SK-N-SH (cell line): ENCODE measurements around the gene PEX14. TPM values are rescaled to one million over a fixed set of nuclear protein-coding genes. Genes with fewer than 3 reads are reported as not detected.

Experiments
- CTCF ChIA-PET: fragments of 300-600, 350-600 bp; formaldehyde crosslinking; extraction: SDS; loops from one replicate; lab custom pipeline; 2021; lab: Yijun Ruan, JAX
- POLR2A ChIA-PET: fragments of 350-600 bp; sonication (Branson Sonifier 250); formaldehyde crosslinking; extraction: SDS; loops from one replicate; lab custom pipeline; 2020; ENCODE audit warnings: antibody characterized with exemption, inconsistent platforms; lab: Yijun Ruan, JAX
- DNase-seq: peaks from one replicate; pipeline ENCODE4 v3.0.0; 2012
- H2AFZ ChIP-seq: fragments of 200-600 bp; sonication (generic); 2 replicates; pipeline ENCODE4 v1.8.1; 2016; ENCODE audit warnings: antibody characterized with exemption, mild to moderate bottlenecking, low read depth
- H3F3A ChIP-seq: fragments of 200-600 bp; sonication (generic); replicated peaks from 2 replicates; pipeline ENCODE3; 2016; ENCODE audit warnings: antibody characterized with exemption, mild to moderate bottlenecking; ENCODE audit not compliant: insufficient read depth
- H3K27ac ChIP-seq, 2 experiments: fragments of 200-500 bp in 1 of 2; fragments of 200-600 bp in 1 of 2; sonication (Bioruptor generic) in 1 of 2; sonication (generic), shearing (Covaris generic) in 1 of 2; 2 replicates each; pipeline versions ENCODE4 v1.5.1 to v1.6.1; 2014 to 2016; ENCODE audit warnings: low read depth in 2 of 2, inconsistent platforms in 1 of 2, low read length in 1 of 2, mild to moderate bottlenecking in 1 of 2, mixed read lengths in 1 of 2
- H3K27me3 ChIP-seq: fragments of 200-600 bp; sonication (generic), shearing (Covaris generic); 2 replicates; pipeline ENCODE4 v1.6.1; 2016; ENCODE audit warnings: mixed run types; ENCODE audit not compliant: insufficient read depth
- H3K36me3 ChIP-seq, 2 experiments: fragments of 200-500 bp in 1 of 2; fragments of 200-600 bp in 1 of 2; sonication (Bioruptor generic) in 1 of 2; sonication (generic) in 1 of 2; replicated peaks in 1 of 2; 2 replicates each; pipeline versions ENCODE3 to v1.5.1; 2014 to 2016; ENCODE audit warnings: low read length in 1 of 2, mild to moderate bottlenecking in 1 of 2; ENCODE audit not compliant: insufficient read depth in 2 of 2, control insufficient read depth in 1 of 2
- H3K4me1 ChIP-seq, 2 experiments: fragments of 200-500 bp in 1 of 2; fragments of 200-600 bp in 1 of 2; sonication (Bioruptor generic) in 1 of 2; sonication (generic), shearing (Covaris generic) in 1 of 2; 2 replicates each; pipeline versions ENCODE4 v1.5.1 to v1.6.1; 2014 to 2016; ENCODE audit warnings: low read depth in 1 of 2, low read length in 1 of 2, mixed run types in 1 of 2; ENCODE audit not compliant: insufficient read depth in 2 of 2, control insufficient read depth in 1 of 2
- H3K4me2 ChIP-seq: fragments of 200-600 bp; sonication (generic), shearing (Covaris generic); 2 replicates; pipeline ENCODE4 v1.6.1; 2017; ENCODE audit warnings: mixed run types
- H3K4me3 ChIP-seq, 2 experiments: fragments of 200-500 bp in 1 of 2; fragments of 200-600 bp in 1 of 2; sonication (Bioruptor generic) in 1 of 2; sonication (generic), shearing (Covaris generic) in 1 of 2; 2 replicates each; pipeline versions ENCODE4 v1.5.1 to v1.8.1; 2014 to 2016; ENCODE audit warnings: low read depth in 2 of 2, inconsistent platforms in 1 of 2, low read length in 1 of 2, mild to moderate bottlenecking in 1 of 2, mixed read lengths in 1 of 2, moderate library complexity in 1 of 2
- H3K79me2 ChIP-seq: fragments of 200-600 bp; sonication (generic); 2 replicates; pipeline ENCODE4 v1.8.1; 2017; ENCODE audit warnings: mild to moderate bottlenecking; ENCODE audit not compliant: insufficient read depth
- H3K9ac ChIP-seq: fragments of 200-600 bp; sonication (generic); 2 replicates; pipeline ENCODE4 v1.6.1; 2017; ENCODE audit warnings: mixed run types
- H3K9me2 ChIP-seq: fragments of 200-600 bp; sonication (generic); 2 replicates; pipeline ENCODE4 v1.6.1; 2017; ENCODE audit warnings: mixed run types
- H3K9me3 ChIP-seq: fragments of 200-600 bp; sonication (generic); 2 replicates; pipeline ENCODE4 v1.6.1; 2017; ENCODE audit warnings: mixed run types, mild to moderate bottlenecking, moderate library complexity
- H4K20me1 ChIP-seq: fragments of 200-600 bp; sonication (generic); 2 replicates; pipeline ENCODE4 v1.6.1; 2017; ENCODE audit warnings: mild to moderate bottlenecking, mixed run types; ENCODE audit not compliant: insufficient read depth
- EZH2phosphoT487 ChIP-seq: fragments of 200-600 bp; sonication (generic); IDR thresholded peaks from 2 replicates; pipeline ENCODE4 v1.6.1; 2017; ENCODE audit warnings: low read depth, mixed run types, mild to moderate bottlenecking, antibody characterized with exemption, moderate library complexity, borderline replicate concordance
- FOXJ3 ChIP-seq: sonication (generic); formaldehyde crosslinking; IDR thresholded peaks from 2 replicates; pipeline ENCODE4 v1.5.1; 2020; ENCODE audit warnings: mild to moderate bottlenecking, missing genetic modification reagents
- FOXM1 ChIP-seq: IDR thresholded peaks from 2 replicates; pipeline ENCODE4 v1.4.0; 2012; ENCODE audit warnings: low read depth, mild to moderate bottlenecking
- GATA2 ChIP-seq: sonication (generic); formaldehyde crosslinking; IDR thresholded peaks from 2 replicates; pipeline ENCODE4 v1.5.0; 2020; ENCODE audit warnings: mild to moderate bottlenecking, missing genetic modification reagents
- IRF3 ChIP-seq: fragments of 150-350 bp; IDR thresholded peaks from 2 replicates; pipeline ENCODE4 v1.6.1; 2016; ENCODE audit warnings: mild to moderate bottlenecking, low read depth, low read length
- MEF2A ChIP-seq: IDR thresholded peaks from 2 replicates; pipeline ENCODE4 v1.4.0; 2012; ENCODE audit warnings: low read depth, borderline replicate concordance
- MXI1 ChIP-seq: IDR thresholded peaks from 2 replicates; pipeline ENCODE4 v1.6.1; 2012; ENCODE audit warnings: mild to moderate bottlenecking, low read depth, low read length, improper control_type of control experiment
- NRF1 ChIP-seq: IDR thresholded peaks from 2 replicates; pipeline ENCODE4 v1.6.1; 2012; ENCODE audit warnings: low read depth, mild to moderate bottlenecking, low read length
- PBX3 ChIP-seq: IDR thresholded peaks from 2 replicates; pipeline ENCODE4; 2012
- POLR2AphosphoS5 ChIP-seq: IDR thresholded peaks from 2 replicates; pipeline ENCODE4 v1.6.1; 2012; ENCODE audit warnings: low read depth, low read length
- RAD21 ChIP-seq: IDR thresholded peaks from 2 replicates; pipeline ENCODE4 v1.6.1; 2012; ENCODE audit warnings: mild to moderate bottlenecking, low read length
- RFX5 ChIP-seq: IDR thresholded peaks from 2 replicates; pipeline ENCODE4 v1.6.1; 2012; ENCODE audit warnings: mild to moderate bottlenecking, improper control_type of control experiment, low read length
- RXRA ChIP-seq: IDR thresholded peaks from 2 replicates; pipeline ENCODE4 v1.4.0; 2012; ENCODE audit warnings: low read depth, mild to moderate bottlenecking, borderline replicate concordance
- SIN3A ChIP-seq: IDR thresholded peaks from 2 replicates; pipeline ENCODE4 v1.6.1; 2012; ENCODE audit warnings: low read depth, mild to moderate bottlenecking, low read length, moderate library complexity, borderline replicate concordance
- TEAD4 ChIP-seq: IDR thresholded peaks from 2 replicates; pipeline ENCODE4 v1.4.0; 2012; ENCODE audit warnings: mild to moderate bottlenecking, borderline replicate concordance; ENCODE audit not compliant: insufficient read depth
- USF1 ChIP-seq: IDR thresholded peaks from 2 replicates; pipeline ENCODE4 v1.4.0; 2012; ENCODE audit warnings: low read depth, borderline replicate concordance
- WGBS: methylation state at CpG from one replicate; pipeline ENCODE4 v1.1.6; 2017; ENCODE audit warnings: low lambda C conversion rate; 5-methylcytosine and 5-hydroxymethylcytosine counted together
- polyA plus RNA-seq, 3 experiments: library from polyadenylated mRNA; depleted of rRNA; stranded (reverse); fragments of >200 nt; gene quantifications; 2 replicates each; pipeline ENCODE4 v1.2.3, GENCODE V29; 2012

PEX14 gene
- polyA plus RNA-seq, 1 of the 3 experiments (the other 2 are of a cell fraction): 36.2 TPM

GRCh38 chr1:10557714-10558113 is 83.0 kb downstream of the PEX14 start:
- POLR2A ChIA-PET: no interaction called here
- Histone ChIP-seq H3K9me3 (no peaks in the 10 kb centered on the region; the same call in 1 of the 2 replicates), H4K20me1 (no peaks in the 10 kb centered on the region)
- DNase-seq: no peak
- TF ChIP-seq FOXJ3 (CRISPR knock-in tag) (no peak), RAD21 (no peak)
- TF ChIP-seq, all 33 proteins: peak for 0
- Histone ChIP-seq H3K9me2 (no peaks in the 10 kb centered on the region), H3K36me3 (no peaks in the 10 kb centered on the region), H3K27ac (no peak overlapping the region), H3K4me3 (no peak overlapping the region), H3K79me2 (peaks cover 2% of the 10 kb centered on the region; the same call in 1 of the 2 replicates), H3F3A (peaks cover 10% of the 10 kb centered on the region), H3K9ac (no peak overlapping the region), H3K27me3 (no peaks in the 10 kb centered on the region), H2AFZ (no peak overlapping the region), H3K4me1 (peaks cover 0 to 20% of the 10 kb centered on the region in 2 experiments; a peak in 1 of 4 replicates), H3K4me2 (no peak overlapping the region)
- CTCF ChIA-PET: no interaction called here
- WGBS: 89% methylated on average over 3 of the region's 3 CpGs

- ChIA-PET CTCF (no interaction called here), POLR2A (no interaction called here)
- H3F3A ChIP-seq: peaks cover 10% of the 10 kb centered on the region
Measured at GRCh38 chr1:10559386-10559785, 84.6 kb downstream of the PEX14 start.

More at GRCh38 chr1:10559386-10559785, 84.6 kb downstream of the PEX14 start:
- no peak overlapping the region for H2AFZ ChIP-seq
- 98% methylated on average over 8 of the region's 8 CpGs for WGBS
- DNase-seq: no peak
- H4K20me1 ChIP-seq: no peaks in the 10 kb centered on the region
- H3K9me2 ChIP-seq: no peaks in the 10 kb centered on the region
- TF ChIP-seq SIN3A (no peak), PBX3 (no peak), FOXM1 (no peak), RAD21 (no peak), IRF3 (no peak), EZH2phosphoT487 (no peak), GATA2 (no peak), POLR2AphosphoS5 (no peak), MXI1 (no peak), RXRA (no peak), RFX5 (no peak), TEAD4 (no peak), USF1 (no peak), MEF2A (no peak), NRF1 (no peak)
- peaks cover 0 to 17% of the 10 kb centered on the region in 2 experiments; a peak in 1 of 4 replicates for H3K4me1 ChIP-seq
- no peak overlapping the region for H3K27ac ChIP-seq
- H3K9ac ChIP-seq: no peak overlapping the region
- no peaks in the 10 kb centered on the region; the same call in 1 of the 2 replicates for H3K9me3 ChIP-seq
- H3K27me3 ChIP-seq: no peaks in the 10 kb centered on the region
- H3K4me3 ChIP-seq: no peak overlapping the region
- H3K4me2 ChIP-seq: no peak overlapping the region
- no peaks in the 10 kb centered on the region for H3K36me3 ChIP-seq
- H3K79me2 ChIP-seq: 0 out of 2 replicates have a peak, but pooled peaks cover 2% of the 10 kb centered on the region
